CD8-positive, alpha-beta memory T cell (primary cell): ENCODE results near the gene KPTN. TPM values are rescaled to one million over a fixed set of nuclear protein-coding genes. Genes with fewer than 3 reads are reported as not detected.

Source experiments
- CTCF ChIA-PET: fragments of 350-600 bp; sonication (Branson Sonifier 250); formaldehyde crosslinking; loops from one replicate; lab custom pipeline; 2021; ENCODE audit warnings: antibody characterized with exemption; lab: Charles Lee
- POLR2A ChIA-PET: fragments of 350-600 bp; sonication (Branson Sonifier 250); formaldehyde crosslinking; loops from one replicate; lab custom pipeline; 2021; ENCODE audit warnings: antibody characterized with exemption; lab: Charles Lee
- DNase-seq, 5 donors: peaks; one replicate each; pipeline versions ENCODE4 v3.0.0 to v3.0.0-alpha.2; 2020 to 2022; ENCODE audit warnings: mixed read lengths in 1 of 5
- H3K27ac ChIP-seq: one replicate; pipeline ENCODE4 v1.7.0; 2013; ENCODE audit warnings: low read depth, mild to moderate bottlenecking, low read length, moderate library complexity
- H3K27me3 ChIP-seq: 2 replicates; pipeline ENCODE4 v1.7.0; 2013; ENCODE audit warnings: low read length, mild to moderate bottlenecking; ENCODE audit not compliant: insufficient read depth, poor library complexity, severe bottlenecking
- H3K36me3 ChIP-seq: 2 replicates; pipeline ENCODE4 v1.7.0; 2013; ENCODE audit warnings: mild to moderate bottlenecking, low read length, moderate library complexity; ENCODE audit not compliant: insufficient read depth
- H3K4me1 ChIP-seq: 2 replicates; pipeline ENCODE4 v1.7.0; 2013; ENCODE audit warnings: mild to moderate bottlenecking, low read length, moderate library complexity; ENCODE audit not compliant: insufficient read depth
- H3K4me3 ChIP-seq: 2 replicates; pipeline ENCODE4 v1.7.0; 2013; ENCODE audit warnings: mild to moderate bottlenecking, low read length
- H3K9me3 ChIP-seq: 2 replicates; pipeline ENCODE4 v1.7.0; 2013; ENCODE audit warnings: mild to moderate bottlenecking, low read length
- H3K27ac Mint-ChIP-seq, 8 donors: one replicate each; pipeline ENCODE4 v1.8.0; 2020 to 2021; ENCODE audit warnings: mixed read lengths in 8 of 8, mild to moderate bottlenecking in 6 of 8, inconsistent platforms in 3 of 8, moderate library complexity in 3 of 8
- H3K27me3 Mint-ChIP-seq, 2 donors: one replicate each; pipeline ENCODE4 v1.8.0; 2020 to 2021; ENCODE audit warnings: mixed read lengths in 2 of 2, mild to moderate bottlenecking in 1 of 2, moderate library complexity in 1 of 2
- H3K36me3 Mint-ChIP-seq, 3 donors: one replicate each; pipeline ENCODE4 v1.8.0; 2020 to 2021; ENCODE audit warnings: mixed read lengths in 3 of 3, inconsistent platforms in 1 of 3, mild to moderate bottlenecking in 1 of 3
- H3K4me1 Mint-ChIP-seq, 3 donors: one replicate each; pipeline ENCODE4 v1.8.0; 2020 to 2021; ENCODE audit warnings: mixed read lengths in 3 of 3, inconsistent platforms in 1 of 3, mild to moderate bottlenecking in 1 of 3
- H3K4me3 Mint-ChIP-seq, 7 donors: one replicate each; pipeline ENCODE4 v1.8.0; 2020 to 2021; ENCODE audit warnings: mixed read lengths in 7 of 7, mild to moderate bottlenecking in 6 of 7, moderate library complexity in 4 of 7, inconsistent platforms in 2 of 7
- H3K9me3 Mint-ChIP-seq, 5 donors: one replicate each; pipeline ENCODE4 v1.8.0; 2020 to 2022; ENCODE audit warnings: mixed read lengths in 5 of 5, mild to moderate bottlenecking in 3 of 5, moderate library complexity in 2 of 5, inconsistent platforms in 1 of 5
- polyA plus RNA-seq: library from polyadenylated mRNA; unstranded; fragments of 300-500 nt; fragmentation: Illumina TruSeq; gene quantifications from one replicate; pipeline ENCODE4 v1.2.3, GENCODE V29; 2021
- total RNA-seq, 2 experiments: library from RNA; stranded (reverse); gene quantifications; one replicate each; pipeline ENCODE4 v1.2.3, GENCODE V29; 2021

KPTN gene
- total and polyA plus RNA-seq, 3 experiments from 2014 or later: 5.9 to 12.4 (median 10.8) TPM

GRCh38 chr19:47507924-47508553 lies 24.0 kb upstream of the KPTN start:
- no peaks in the 10 kb centered on the region for H3K9me3 Mint-ChIP-seq
- CTCF ChIA-PET: no interaction called here

GRCh38 chr19:47507012-47507411 lies 23.0 kb upstream of the KPTN start:
- Histone ChIP-seq H3K27me3 (no peaks in the 10 kb centered on the region), H3K4me1 (peaks cover 10% of the 10 kb centered on the region), H3K27ac (no peak overlapping the region), H3K36me3 (peaks cover 27% of the 10 kb centered on the region), H3K9me3 (no peaks in the 10 kb centered on the region), H3K4me3 (no peak overlapping the region)
- Mint-ChIP-seq H3K9me3 (no peaks in the 10 kb centered on the region), H3K4me3 (no peak overlapping the region), H3K27me3 (no peaks in the 10 kb centered on the region), H3K4me1 (peaks cover 33 to 45% (median 34%) of the 10 kb centered on the region in 3 donors), H3K27ac (peak overlapping the region in 3 of 8 donors; percentile 33 to 88 (median 61)), H3K36me3 (peaks cover 0 to 67% (median 7%) of the 10 kb centered on the region in 3 donors)
- ChIA-PET CTCF (no interaction called here), POLR2A (interaction anchor here (0.6 kb wide), 1 partner anchor 20 kb away, joined by 3 read pairs; no protein-coding TSS in a partner anchor)
- DNase-seq: no peak

More at GRCh38 chr19:47507924-47508553, 24.0 kb upstream of the KPTN start:
- no peak overlapping the region for H3K4me3 Mint-ChIP-seq
- no peak overlapping the region for H3K4me3 ChIP-seq
- peaks cover 20% of the 10 kb centered on the region for H3K4me1 ChIP-seq
- no peaks in the 10 kb centered on the region for H3K9me3 ChIP-seq
- no peak overlapping the region for H3K27ac ChIP-seq
- POLR2A ChIA-PET: interaction anchor here (0.6 kb wide), 1 partner anchor 21 kb away, joined by 3 read pairs; no protein-coding TSS in a partner anchor
- peaks cover 0 to 63% (median 2%) of the 10 kb centered on the region in 3 donors for H3K36me3 Mint-ChIP-seq
- H3K27me3 Mint-ChIP-seq: no peaks in the 10 kb centered on the region
- H3K27me3 ChIP-seq: no peaks in the 10 kb centered on the region
- H3K27ac Mint-ChIP-seq: peak overlapping the region in 1 of 8 donors; percentile 17
- peaks cover 43 to 55% (median 44%) of the 10 kb centered on the region in 3 donors for H3K4me1 Mint-ChIP-seq
- no peak for DNase-seq
- H3K36me3 ChIP-seq: peaks cover 21% of the 10 kb centered on the region

GRCh38 chr19:47506459-47506858 lies 22.4 kb upstream of the KPTN start:
- Mint-ChIP-seq H3K4me1 (peaks cover 28 to 40% (median 28%) of the 10 kb centered on the region in 3 donors), H3K27me3 (peaks cover 0 to 1% of the 10 kb centered on the region in 2 donors)

GRCh38 chr19:47505506-47505905 lies 21.5 kb upstream of the KPTN start:
- peaks cover 0 to 68% (median 10%) of the 10 kb centered on the region in 3 donors for H3K36me3 Mint-ChIP-seq
- H3K27me3 Mint-ChIP-seq: peaks cover 0 to 1% of the 10 kb centered on the region in 2 donors
- Histone ChIP-seq H3K4me1 (no peaks in the 10 kb centered on the region), H3K9me3 (no peaks in the 10 kb centered on the region), H3K27ac (no peak overlapping the region), H3K4me3 (no peak overlapping the region), H3K27me3 (no peaks in the 10 kb centered on the region), H3K36me3 (peaks cover 28% of the 10 kb centered on the region)
- ChIA-PET CTCF (no interaction called here), POLR2A (no interaction called here)
- H3K9me3 Mint-ChIP-seq: no peaks in the 10 kb centered on the region
- no peak for DNase-seq
- peaks cover 20 to 30% (median 27%) of the 10 kb centered on the region in 3 donors for H3K4me1 Mint-ChIP-seq
- H3K27ac Mint-ChIP-seq: no peak overlapping the region
- no peak overlapping the region for H3K4me3 Mint-ChIP-seq

More at GRCh38 chr19:47506459-47506858, 22.4 kb upstream of the KPTN start:
- Histone ChIP-seq H3K27me3 (no peaks in the 10 kb centered on the region), H3K4me3 (no peak overlapping the region), H3K4me1 (peaks cover 5% of the 10 kb centered on the region), H3K27ac (no peak overlapping the region), H3K36me3 (peaks cover 27% of the 10 kb centered on the region), H3K9me3 (no peaks in the 10 kb centered on the region)
- Mint-ChIP-seq H3K4me3 (no peak overlapping the region), H3K27ac (peak overlapping the region in 1 of 8 donors; percentile 33), H3K36me3 (peaks cover 0 to 68% (median 10%) of the 10 kb centered on the region in 3 donors), H3K9me3 (no peaks in the 10 kb centered on the region)
- POLR2A ChIA-PET: no interaction called here
- DNase-seq: no peak
- CTCF ChIA-PET: no interaction called here

GRCh38 chr19:47503826-47504150 lies 19.8 kb upstream of the KPTN start:
- peak overlapping the region in 1 of 8 donors; percentile 42 for H3K27ac Mint-ChIP-seq
- POLR2A ChIA-PET: no interaction called here

GRCh38 chr19:47503130-47503825 lies 19.3 kb upstream of the KPTN start:
- no peaks in the 10 kb centered on the region for H3K27me3 ChIP-seq
- H3K4me1 ChIP-seq: no peaks in the 10 kb centered on the region
- no peak overlapping the region for H3K27ac ChIP-seq
- no peak for DNase-seq
- ChIA-PET POLR2A (no interaction called here), CTCF (interaction anchor here (0.6 to 2.6 kb wide), 3 partner anchors 12 to 57 kb away, joined by 3 to 11 read pairs (median 4); partner anchors contain the start of genes KPTN and NAPA)
- H3K4me3 Mint-ChIP-seq: no peak overlapping the region
- no peaks in the 10 kb centered on the region for H3K9me3 Mint-ChIP-seq
- H3K27me3 Mint-ChIP-seq: peaks cover 0 to 1% of the 10 kb centered on the region in 2 donors
- no peak overlapping the region for H3K4me3 ChIP-seq
- H3K36me3 Mint-ChIP-seq: peaks cover 0 to 78% (median 10%) of the 10 kb centered on the region in 3 donors
- H3K9me3 ChIP-seq: no peaks in the 10 kb centered on the region
- peaks cover 8 to 16% (median 15%) of the 10 kb centered on the region in 3 donors for H3K4me1 Mint-ChIP-seq
- H3K27ac Mint-ChIP-seq: peak overlapping the region in 1 of 8 donors; percentile 42
- H3K36me3 ChIP-seq: peaks cover 39% of the 10 kb centered on the region

More at GRCh38 chr19:47503826-47504150, 19.8 kb upstream of the KPTN start:
- DNase-seq: no peak
- H3K4me3 ChIP-seq: no peak overlapping the region
- peaks cover 39% of the 10 kb centered on the region for H3K36me3 ChIP-seq
- H3K9me3 ChIP-seq: no peaks in the 10 kb centered on the region
- H3K4me1 ChIP-seq: no peaks in the 10 kb centered on the region
- CTCF ChIA-PET: interaction anchor here (0.6 to 2.6 kb wide), 3 partner anchors 12 to 57 kb away, joined by 3 to 11 read pairs (median 4); partner anchors contain the start of genes KPTN and NAPA
- Mint-ChIP-seq H3K4me1 (peaks cover 8 to 16% (median 15%) of the 10 kb centered on the region in 3 donors), H3K27me3 (peaks cover 0 to 1% of the 10 kb centered on the region in 2 donors), H3K36me3 (peaks cover 0 to 72% (median 10%) of the 10 kb centered on the region in 3 donors), H3K4me3 (no peak overlapping the region), H3K9me3 (no peaks in the 10 kb centered on the region)
- no peaks in the 10 kb centered on the region for H3K27me3 ChIP-seq
- no peak overlapping the region for H3K27ac ChIP-seq

- H3K4me3 ChIP-seq: no peak overlapping the region
- peaks cover 38% of the 10 kb centered on the region for H3K36me3 ChIP-seq
- Mint-ChIP-seq H3K27ac (peak overlapping the region in 1 of 8 donors; percentile 27), H3K36me3 (peaks cover 0 to 88% (median 12%) of the 10 kb centered on the region in 3 donors), H3K9me3 (no peaks in the 10 kb centered on the region), H3K4me1 (peaks cover 6 to 8% (median 6%) of the 10 kb centered on the region in 3 donors), H3K27me3 (peaks cover 0 to 1% of the 10 kb centered on the region in 2 donors), H3K4me3 (no peak overlapping the region)
- H3K27me3 ChIP-seq: no peaks in the 10 kb centered on the region
- H3K4me1 ChIP-seq: no peaks in the 10 kb centered on the region
- DNase-seq: no peak
- CTCF ChIA-PET: interaction anchor here (1.0 to 1.2 kb wide), 2 partner anchors 16 kb away, joined by 3 read pairs; partner anchors contain the start of gene KPTN
- H3K9me3 ChIP-seq: no peaks in the 10 kb centered on the region
- H3K27ac ChIP-seq: no peak overlapping the region
- POLR2A ChIA-PET: no interaction called here
Measured at GRCh38 chr19:47499863-47500830, 16.1 kb upstream of the KPTN start.
